Measurements from ENCODE around the gene ALOX5AP. TPM values are rescaled to one million over a fixed set of nuclear protein-coding genes. Genes with fewer than 3 reads are reported as not detected.

Gene ALOX5AP
- total RNA-seq, 1 experiment from 2014 or later: not detected

DNA sequence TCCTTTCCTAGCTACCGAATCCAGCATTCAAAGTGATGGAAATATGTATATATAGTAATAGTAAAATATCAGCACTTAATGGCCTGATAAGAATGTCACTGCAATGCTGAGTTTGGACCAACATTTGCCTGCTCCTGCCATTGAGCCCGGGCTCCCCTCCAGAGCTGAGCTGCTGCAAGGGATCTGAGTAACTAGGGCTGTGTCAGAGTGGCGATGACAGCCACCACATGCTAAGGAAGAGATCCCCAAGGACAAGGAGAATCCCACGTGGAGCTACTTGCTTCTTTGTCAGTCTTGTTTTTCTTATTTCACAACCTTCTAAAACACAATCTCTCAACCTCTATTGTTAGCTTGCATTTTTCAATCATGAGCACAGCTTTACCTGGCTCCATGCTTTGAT is 19.5 kb upstream of the ALOX5AP start:
- Histone ChIP-seq H3K27me3 (replicated peaks; ENCODE audit: insufficient read depth, low read depth, low read length, poor library complexity) (no peaks in the 10 kb centered on the region), H3K4me1 (ENCODE audit: insufficient read depth, low read length, poor library complexity, severe bottlenecking) (no peaks in the 10 kb centered on the region), H3K9me3 (ENCODE audit: low read depth, low read length, poor library complexity, severe bottlenecking) (no peaks in the 10 kb centered on the region), H3K4me3 (ENCODE audit: low read depth, low read length, poor library complexity, severe bottlenecking) (no peak overlapping the region), H3K36me3 (ENCODE audit: insufficient read depth, low read length, poor library complexity, severe bottlenecking) (no peaks in the 10 kb centered on the region), H3K27ac (ENCODE audit: low read depth, low read length, poor library complexity, severe bottlenecking) (no peak overlapping the region)
- no peak for DNase-seq (ENCODE audit: low spot score)
- no TSS peak for BruUV-seq (replicated peaks)
- intact Hi-C loops (cut with micrococcal nuclease; ENCODE audit: unreplicated experiment): no loop called here
- TF ChIP-seq EZH2 (IDR thresholded peaks at IDR 0.05; ENCODE audit: borderline replicate concordance, low read depth, low read length, poor library complexity, severe bottlenecking): no peak
- CTCF ChIA-PET: no interaction called here
- POLR2A ChIA-PET (ENCODE audit: low non-redundant PET): no interaction called here

DNA sequence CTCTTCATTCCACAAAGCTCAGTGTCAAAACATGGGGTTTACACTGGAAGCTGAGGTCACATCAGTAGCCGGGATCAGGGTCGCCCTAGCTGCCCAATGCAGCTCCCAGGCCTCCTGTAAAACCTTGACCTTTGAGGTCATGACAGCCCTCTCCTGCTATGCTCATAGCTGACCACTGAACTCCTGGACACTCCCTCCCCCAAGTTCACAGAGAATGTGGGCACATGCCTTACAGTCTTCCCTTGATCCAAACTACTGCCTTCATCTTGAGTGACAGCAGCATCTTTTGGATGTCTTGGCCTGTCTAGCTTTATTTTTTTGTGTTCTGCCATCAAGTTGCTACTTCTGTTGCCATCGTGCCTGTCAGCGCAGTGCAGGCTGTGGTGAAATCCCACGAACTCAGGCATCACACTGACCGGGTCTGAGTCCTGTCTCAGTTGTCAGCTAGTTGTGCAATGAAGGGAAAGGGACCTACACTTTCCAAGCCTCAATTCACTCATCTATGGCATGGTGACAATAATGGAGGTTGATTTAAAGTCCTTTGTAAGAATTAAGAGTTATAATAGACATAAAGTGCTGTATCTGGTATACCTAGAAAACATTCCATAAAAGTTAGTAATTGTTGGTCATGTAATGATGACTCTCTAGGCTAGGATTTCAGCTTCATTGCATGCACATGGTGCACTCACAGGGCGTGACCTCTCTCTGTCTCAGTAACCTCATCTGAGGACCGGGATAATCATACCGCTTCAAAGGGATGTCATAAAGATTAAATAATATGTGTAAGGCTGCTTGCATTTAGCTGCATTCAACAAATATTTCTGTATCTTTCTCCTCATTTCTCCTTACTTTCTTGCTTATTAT is 16.4 kb upstream of the ALOX5AP start:
- Histone ChIP-seq H3K27me3 (replicated peaks; ENCODE audit: insufficient read depth, low read depth, low read length, poor library complexity) (no peaks in the 10 kb centered on the region), H3K4me1 (ENCODE audit: insufficient read depth, low read length, poor library complexity, severe bottlenecking) (no peaks in the 10 kb centered on the region), H3K36me3 (ENCODE audit: insufficient read depth, low read length, poor library complexity, severe bottlenecking) (no peaks in the 10 kb centered on the region), H3K27ac (ENCODE audit: low read depth, low read length, poor library complexity, severe bottlenecking) (no peak overlapping the region), H3K4me3 (ENCODE audit: low read depth, low read length, poor library complexity, severe bottlenecking) (no peak overlapping the region), H3K9me3 (ENCODE audit: low read depth, low read length, poor library complexity, severe bottlenecking) (no peaks in the 10 kb centered on the region)
- CTCF ChIA-PET: no interaction called here
- TF ChIP-seq EZH2 (IDR thresholded peaks at IDR 0.05; ENCODE audit: borderline replicate concordance, low read depth, low read length, poor library complexity, severe bottlenecking): no peak
- TF ChIP-seq, protein P1, sequence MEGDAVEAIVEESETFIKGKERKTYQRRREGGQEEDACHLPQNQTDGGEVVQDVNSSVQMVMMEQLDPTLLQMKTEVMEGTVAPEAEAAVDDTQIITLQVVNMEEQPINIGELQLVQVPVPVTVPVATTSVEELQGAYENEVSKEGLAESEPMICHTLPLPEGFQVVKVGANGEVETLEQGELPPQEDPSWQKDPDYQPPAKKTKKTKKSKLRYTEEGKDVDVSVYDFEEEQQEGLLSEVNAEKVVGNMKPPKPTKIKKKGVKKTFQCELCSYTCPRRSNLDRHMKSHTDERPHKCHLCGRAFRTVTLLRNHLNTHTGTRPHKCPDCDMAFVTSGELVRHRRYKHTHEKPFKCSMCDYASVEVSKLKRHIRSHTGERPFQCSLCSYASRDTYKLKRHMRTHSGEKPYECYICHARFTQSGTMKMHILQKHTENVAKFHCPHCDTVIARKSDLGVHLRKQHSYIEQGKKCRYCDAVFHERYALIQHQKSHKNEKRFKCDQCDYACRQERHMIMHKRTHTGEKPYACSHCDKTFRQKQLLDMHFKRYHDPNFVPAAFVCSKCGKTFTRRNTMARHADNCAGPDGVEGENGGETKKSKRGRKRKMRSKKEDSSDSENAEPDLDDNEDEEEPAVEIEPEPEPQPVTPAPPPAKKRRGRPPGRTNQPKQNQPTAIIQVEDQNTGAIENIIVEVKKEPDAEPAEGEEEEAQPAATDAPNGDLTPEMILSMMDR (conservative IDR thresholded peaks at IDR 0.05; ENCODE audit: low read depth, low read length): no peak
- BruUV-seq (replicated peaks): no TSS peak
- POLR2A ChIA-PET (ENCODE audit: low non-redundant PET): no interaction called here
- intact Hi-C loops (cut with micrococcal nuclease; ENCODE audit: unreplicated experiment): no loop called here
- DNase-seq (ENCODE audit: low spot score): no peak

- ChIA-PET POLR2A (ENCODE audit: low non-redundant PET) (no interaction called here), CTCF (no interaction called here)
- BruUV-seq (replicated peaks): no TSS peak
- Histone ChIP-seq H3K36me3 (ENCODE audit: insufficient read depth, low read length, poor library complexity, severe bottlenecking) (no peaks in the 10 kb centered on the region), H3K27ac (ENCODE audit: low read depth, low read length, poor library complexity, severe bottlenecking) (no peak overlapping the region), H3K4me1 (ENCODE audit: insufficient read depth, low read length, poor library complexity, severe bottlenecking) (no peaks in the 10 kb centered on the region), H3K4me3 (ENCODE audit: low read depth, low read length, poor library complexity, severe bottlenecking) (no peak overlapping the region), H3K27me3 (replicated peaks; ENCODE audit: insufficient read depth, low read depth, low read length, poor library complexity) (no peaks in the 10 kb centered on the region), H3K9me3 (ENCODE audit: low read depth, low read length, poor library complexity, severe bottlenecking) (no peaks in the 10 kb centered on the region)
- no peak for DNase-seq (ENCODE audit: low spot score)
- intact Hi-C loops (cut with micrococcal nuclease; ENCODE audit: unreplicated experiment): no loop called here
- TF ChIP-seq EZH2 (IDR thresholded peaks at IDR 0.05; ENCODE audit: borderline replicate concordance, low read depth, low read length, poor library complexity, severe bottlenecking): no peak
- TF ChIP-seq, protein P1 (conservative IDR thresholded peaks at IDR 0.05; ENCODE audit: low read depth, low read length): no peak
These were observed 15.8 kb upstream of the ALOX5AP start for GRCh38 chr13:30719525-30719914.
